ENCODE measurements around the gene FAXC. TPM values are rescaled to one million over a fixed set of nuclear protein-coding genes. Genes with fewer than 3 reads are reported as not detected.

Gene FAXC
- total RNA-seq (1 to 10 TPM; 3.8 to 4.4 TPM), polyA plus RNA-seq (1 to 10 TPM; 2.5 to 7.3 TPM)
- long read RNA-seq, donor 1, full-length matches to known transcripts: 1 of 3 reads
- long read RNA-seq, donor 1, partial matches to known transcripts: 0 of 3 reads
- long read RNA-seq, donor 1, other reads (novel, unspliced or antisense): 2 of 3 reads
- long read RNA-seq, donor 2, partial matches to known transcripts: 1 of 1 reads
- long read RNA-seq, donor 2, other reads (novel, unspliced or antisense): 0 of 1 reads

DNA sequence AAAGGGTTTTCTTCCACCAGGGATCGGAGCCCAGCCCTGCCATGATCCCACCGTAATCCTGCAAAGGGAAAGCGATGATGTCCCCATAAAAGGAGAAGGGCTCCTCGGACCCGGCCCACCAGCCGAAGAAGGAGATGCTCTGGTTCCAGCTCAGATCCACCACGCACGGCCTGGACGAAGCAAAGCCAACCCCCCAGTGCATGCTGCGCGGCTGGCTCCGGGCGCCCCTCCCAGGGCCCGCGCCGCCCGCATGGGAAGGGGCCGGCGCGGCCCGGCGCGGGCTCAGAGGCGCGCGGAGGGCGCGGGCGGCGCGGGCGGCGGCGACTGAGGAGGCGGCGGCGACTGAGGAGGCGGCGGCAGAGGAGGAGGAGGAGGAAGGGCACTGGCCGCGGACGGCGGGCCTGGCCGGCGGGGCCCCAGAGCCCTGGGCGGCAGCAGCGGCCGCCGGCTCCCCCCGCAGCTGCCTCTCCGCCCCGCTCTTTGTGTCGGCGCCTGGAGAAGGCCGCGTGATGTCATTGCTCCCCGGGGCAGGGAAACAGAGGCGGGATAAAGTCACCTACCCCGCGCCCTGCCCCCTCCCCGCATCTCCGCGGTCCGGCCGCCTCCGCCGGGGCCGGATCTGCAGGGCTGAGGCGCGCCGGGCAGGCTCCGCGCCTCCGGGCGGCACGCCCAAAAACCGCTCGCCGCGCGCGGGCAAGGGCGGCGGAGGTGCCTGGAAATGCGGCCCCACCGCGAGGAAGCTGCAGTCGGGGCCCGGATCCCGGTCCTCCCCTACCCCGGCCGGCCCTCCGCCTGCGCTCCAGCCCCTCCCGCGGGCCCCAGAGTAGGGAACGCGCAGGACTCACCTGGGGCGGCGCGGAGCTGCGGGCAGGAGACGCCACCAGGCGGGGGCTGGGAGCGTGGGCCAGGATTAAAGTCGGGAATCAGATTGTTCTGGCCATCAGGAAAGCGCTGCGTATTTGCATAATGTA is at the start of gene FAXC:
Gene FAXC, minus strand, starts transcription at position 504 of the 971 bp plus-strand sequence. Its CDS starts 302 bp downstream, at position 202.
- peak; percentile 58 for ATAC-seq (ENCODE audit: low FRiP score)
- H3K4me1 ChIP-seq (ENCODE audit: control insufficient read depth in 1 of 2, insufficient read depth in 2 of 2, low read length in 2 of 2): no peaks in the 10 kb centered on the region

DNA sequence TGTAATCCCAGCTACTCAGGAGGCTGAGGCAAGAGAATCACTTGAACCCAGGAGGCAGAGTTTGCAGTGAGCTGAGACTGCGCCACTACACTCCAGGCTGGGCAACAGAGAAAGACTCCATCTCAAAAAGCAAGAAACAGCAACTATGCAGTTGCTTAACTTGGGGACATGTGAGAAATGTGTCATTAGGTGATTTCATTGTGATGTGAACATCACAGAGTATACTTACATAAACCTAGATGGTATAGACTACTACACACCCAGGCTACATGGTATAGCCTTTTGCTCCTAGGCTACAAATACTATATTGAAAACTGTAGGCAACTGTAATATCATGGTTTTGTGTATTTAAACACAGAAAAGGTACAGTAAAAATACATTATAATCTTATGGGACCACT is 47.8 kb upstream of the FAXC start:
- Histone ChIP-seq H3K27me3 (ENCODE audit: control insufficient read depth in 1 of 2, insufficient read depth in 2 of 2, low read length in 1 of 2) (no peaks in the 10 kb centered on the region), H3K36me3 (ENCODE audit: control insufficient read depth in 1 of 2, insufficient read depth in 2 of 2, low read length in 1 of 2) (peaks cover 0 to 5% of the 10 kb centered on the region in 2 donors), H3K27ac (ENCODE audit: low read depth in 1 of 2, low read length in 2 of 2) (no peak overlapping the region), H3K4me1 (ENCODE audit: control insufficient read depth in 1 of 2, insufficient read depth in 2 of 2, low read length in 2 of 2) (no peaks in the 10 kb centered on the region), H3K9me3 (ENCODE audit: control insufficient read depth, low read length) (no peaks in the 10 kb centered on the region), H3K4me3 (ENCODE audit: low read length in 2 of 2) (no peak overlapping the region)
- no peak for ATAC-seq (ENCODE audit: low FRiP score)
- 0 to 52% methylated on average over 1 of the region's 1 CpG for WGBS, 2 donors
- intact Hi-C loops (cut with DNase I): no loop called here
- DNase-seq: no peak

More for the DNA sequence above, at the start of gene FAXC:
- Histone ChIP-seq H3K27ac (ENCODE audit: low read depth in 1 of 2, low read length in 2 of 2) (peak within 1 kb of the TSS in 1 of 2 donors; percentile 10), H3K27me3 (ENCODE audit: control insufficient read depth in 1 of 2, insufficient read depth in 2 of 2, low read length in 1 of 2) (no peaks in the 10 kb centered on the region), H3K9me3 (ENCODE audit: control insufficient read depth, low read length) (no peaks in the 10 kb centered on the region), H3K4me3 (ENCODE audit: low read length in 2 of 2) (peak within 1 kb of the TSS; percentile 52 to 79), H3K36me3 (ENCODE audit: control insufficient read depth in 1 of 2, insufficient read depth in 2 of 2, low read length in 1 of 2) (no peaks in the 10 kb centered on the region)
- 1% methylated on average over 64 to 108 of the region's 108 CpGs for WGBS, 2 donors
- DNase-seq: peak; percentile 50 to 77
- intact Hi-C loops (cut with DNase I): loop anchor here in 1 of 2 donors (5.0 kb wide), 1 partner anchor 78 kb away; the partner anchor contains the start of gene PNISR

DNA sequence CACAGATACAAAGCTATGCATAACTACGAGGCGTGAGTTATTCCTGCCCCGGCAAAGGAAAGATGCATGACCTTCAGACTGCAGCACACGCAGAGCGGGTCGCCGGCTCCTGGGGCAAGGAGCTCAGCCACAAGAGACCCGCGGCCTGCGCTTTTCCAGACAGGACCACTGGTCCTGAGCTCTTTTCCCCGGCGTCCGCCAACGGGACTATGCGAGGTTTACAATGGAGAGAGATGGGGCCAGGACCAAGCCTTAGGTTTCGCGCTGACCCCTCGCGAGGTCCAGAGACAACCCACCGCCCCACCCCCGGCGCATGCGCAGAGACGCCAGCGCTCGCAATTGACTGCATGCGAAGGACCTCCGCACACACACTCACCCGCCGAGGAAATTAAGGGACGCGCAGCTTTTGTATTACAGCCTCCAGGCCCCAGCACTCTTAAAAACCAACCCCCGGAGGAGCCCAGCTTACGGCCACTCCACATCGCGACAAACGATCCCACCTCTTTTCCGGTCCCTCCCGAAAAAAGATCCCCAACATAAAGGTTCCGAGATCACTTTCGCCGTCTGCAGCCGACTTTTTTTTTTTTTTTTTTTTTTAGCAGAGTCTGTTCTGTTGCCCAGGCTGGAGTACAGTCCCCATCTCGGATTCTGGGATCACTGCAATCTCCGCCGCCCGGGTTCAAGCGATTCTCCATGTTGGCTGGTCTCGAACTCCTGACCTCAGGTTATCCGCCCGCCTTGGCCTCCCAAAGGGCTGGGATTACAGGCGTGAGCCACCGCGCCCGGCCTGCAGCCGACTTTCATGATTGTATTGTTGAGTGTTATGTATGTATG is 44.4 kb upstream of the FAXC start, which contains the start of gene COQ3:
Gene COQ3, minus strand, starts transcription at position 498 of the 834 bp plus-strand sequence. Its CDS starts 16 bp downstream, at position 482.
- DNase-seq (peak; percentile 75 to 91), ATAC-seq (ENCODE audit: low FRiP score) (peak; percentile 90)
- intact Hi-C loops (cut with DNase I): no loop called here
- Histone ChIP-seq H3K4me1 (ENCODE audit: control insufficient read depth in 1 of 2, insufficient read depth in 2 of 2, low read length in 2 of 2) (no peaks in the 10 kb centered on the region), H3K36me3 (ENCODE audit: control insufficient read depth in 1 of 2, insufficient read depth in 2 of 2, low read length in 1 of 2) (no peaks in the 10 kb centered on the region), H3K27ac (ENCODE audit: low read depth in 1 of 2, low read length in 2 of 2) (peak within 1 kb of the TSS in 1 of 2 donors; percentile 30), H3K9me3 (ENCODE audit: control insufficient read depth, low read length) (no peaks in the 10 kb centered on the region), H3K27me3 (ENCODE audit: control insufficient read depth in 1 of 2, insufficient read depth in 2 of 2, low read length in 1 of 2) (no peaks in the 10 kb centered on the region), H3K4me3 (ENCODE audit: low read length in 2 of 2) (peak within 1 kb of the TSS; percentile 58 to 89)
- 10 to 11% methylated on average over 56 of the region's 56 CpGs for WGBS, 2 donors

DNA sequence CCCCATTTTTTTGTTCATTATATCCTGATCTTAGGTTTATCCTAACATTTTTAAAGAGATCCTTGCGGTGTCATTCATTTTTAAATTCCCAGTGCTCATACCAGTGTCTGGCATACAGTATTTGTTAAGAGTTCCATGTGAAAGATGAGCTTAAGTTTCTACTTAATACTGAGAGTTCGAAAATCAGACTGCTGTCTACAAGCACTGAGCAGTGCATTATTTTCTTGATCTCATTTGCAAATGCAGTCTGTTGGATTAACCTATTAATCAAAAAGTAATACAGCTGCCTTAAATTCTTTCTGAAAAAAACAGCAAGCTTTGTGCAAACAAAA is 43.9 kb upstream of the FAXC start:
- intact Hi-C loops (cut with DNase I): no loop called here
- no peak for ATAC-seq (ENCODE audit: low FRiP score)
- no peaks in the 10 kb centered on the region for H3K9me3 ChIP-seq (ENCODE audit: control insufficient read depth, low read length)
- DNase-seq: no peak
- H3K27ac ChIP-seq (ENCODE audit: low read depth in 1 of 2, low read length in 2 of 2): no peak overlapping the region
- no peaks in the 10 kb centered on the region for H3K27me3 ChIP-seq (ENCODE audit: control insufficient read depth in 1 of 2, insufficient read depth in 2 of 2, low read length in 1 of 2)
- H3K36me3 ChIP-seq (ENCODE audit: control insufficient read depth in 1 of 2, insufficient read depth in 2 of 2, low read length in 1 of 2): no peaks in the 10 kb centered on the region
- no peaks in the 10 kb centered on the region for H3K4me1 ChIP-seq (ENCODE audit: control insufficient read depth in 1 of 2, insufficient read depth in 2 of 2, low read length in 2 of 2)
- H3K4me3 ChIP-seq (ENCODE audit: low read length in 2 of 2): peak overlapping the region; percentile 58 to 89
- WGBS, 2 donors: 9 to 14% methylated on average over 2 of the region's 2 CpGs

DNA sequence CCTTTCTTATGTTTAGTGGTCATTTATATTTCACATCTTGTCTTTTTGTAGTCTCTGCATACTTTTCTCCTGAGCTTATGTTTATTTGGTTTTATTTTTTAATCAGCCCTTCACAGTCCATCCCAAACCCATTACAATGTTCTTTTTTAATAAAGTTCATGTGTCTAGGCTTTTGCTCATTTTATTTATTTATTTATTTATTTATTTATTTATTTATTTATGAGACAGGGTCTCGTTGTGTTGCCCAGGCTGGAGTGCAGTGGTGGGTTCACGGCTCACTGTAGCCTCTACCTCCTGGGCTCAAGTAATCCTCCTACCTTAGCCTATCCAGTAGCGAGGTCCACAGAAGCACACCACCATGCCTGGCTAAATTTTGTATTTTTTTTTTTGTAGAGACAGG is 41.4 kb upstream of the FAXC start:
- ATAC-seq (ENCODE audit: low FRiP score): no peak
- Histone ChIP-seq H3K27ac (ENCODE audit: low read depth in 1 of 2, low read length in 2 of 2) (no peak overlapping the region), H3K27me3 (ENCODE audit: control insufficient read depth in 1 of 2, insufficient read depth in 2 of 2, low read length in 1 of 2) (no peaks in the 10 kb centered on the region), H3K4me3 (ENCODE audit: low read length in 2 of 2) (no peak overlapping the region), H3K36me3 (ENCODE audit: control insufficient read depth in 1 of 2, insufficient read depth in 2 of 2, low read length in 1 of 2) (no peaks in the 10 kb centered on the region), H3K9me3 (ENCODE audit: control insufficient read depth, low read length) (no peaks in the 10 kb centered on the region), H3K4me1 (ENCODE audit: control insufficient read depth in 1 of 2, insufficient read depth in 2 of 2, low read length in 2 of 2) (no peaks in the 10 kb centered on the region)
- no peak for DNase-seq
- intact Hi-C loops (cut with DNase I): no loop called here
- WGBS, 2 donors: 95% methylated on average over 3 of the region's 3 CpGs

DNA sequence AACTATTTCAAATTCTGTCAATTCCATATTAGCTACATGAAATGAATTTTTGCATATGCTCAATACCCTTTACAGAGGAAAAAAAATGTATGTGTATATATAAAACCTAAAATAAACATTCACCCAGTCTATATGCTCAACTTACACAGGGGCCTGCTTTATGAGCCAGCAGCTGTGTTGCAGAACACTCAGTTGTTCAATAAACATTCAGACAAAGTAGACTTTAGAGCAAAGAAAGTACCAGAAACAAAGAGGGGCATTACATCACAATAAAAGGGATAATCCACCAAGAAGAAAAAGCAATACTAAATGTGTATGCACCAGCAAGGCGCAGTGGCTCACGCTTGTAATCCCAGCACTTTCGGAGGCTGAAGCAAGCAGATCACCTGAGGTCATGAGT is 35.0 kb upstream of the FAXC start:
- Histone ChIP-seq H3K27ac (ENCODE audit: low read depth in 1 of 2, low read length in 2 of 2) (no peak overlapping the region), H3K27me3 (ENCODE audit: control insufficient read depth in 1 of 2, insufficient read depth in 2 of 2, low read length in 1 of 2) (no peaks in the 10 kb centered on the region), H3K9me3 (ENCODE audit: control insufficient read depth, low read length) (no peaks in the 10 kb centered on the region), H3K4me3 (ENCODE audit: low read length in 2 of 2) (no peak overlapping the region), H3K36me3 (ENCODE audit: control insufficient read depth in 1 of 2, insufficient read depth in 2 of 2, low read length in 1 of 2) (no peaks in the 10 kb centered on the region), H3K4me1 (ENCODE audit: control insufficient read depth in 1 of 2, insufficient read depth in 2 of 2, low read length in 2 of 2) (no peaks in the 10 kb centered on the region)
- ATAC-seq (ENCODE audit: low FRiP score): no peak
- intact Hi-C loops (cut with DNase I): no loop called here
- no peak for DNase-seq
- 92 to 96% methylated on average over 3 of the region's 3 CpGs for WGBS, 2 donors

DNA sequence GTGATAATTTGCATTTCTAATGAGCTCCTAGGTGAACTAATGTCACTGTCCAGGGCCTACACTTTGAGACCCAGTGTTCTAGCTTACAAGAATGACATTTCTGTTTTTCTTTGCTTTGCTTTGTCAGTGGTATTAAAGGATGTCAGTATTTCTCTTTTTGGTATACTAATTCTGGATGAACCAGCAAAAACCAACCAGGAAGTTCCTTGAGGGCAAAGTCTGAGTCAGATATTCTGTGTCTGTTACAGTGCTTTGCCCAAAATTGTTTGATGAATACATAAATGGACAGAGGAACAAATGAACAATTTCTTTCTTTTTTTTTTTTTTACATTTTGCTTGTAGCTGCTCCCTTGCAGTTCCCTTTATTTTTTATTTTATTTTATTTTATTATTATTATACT is 29.2 kb upstream of the FAXC start:
- H3K4me1 ChIP-seq (ENCODE audit: control insufficient read depth in 1 of 2, insufficient read depth in 2 of 2, low read length in 2 of 2): no peaks in the 10 kb centered on the region

DNA sequence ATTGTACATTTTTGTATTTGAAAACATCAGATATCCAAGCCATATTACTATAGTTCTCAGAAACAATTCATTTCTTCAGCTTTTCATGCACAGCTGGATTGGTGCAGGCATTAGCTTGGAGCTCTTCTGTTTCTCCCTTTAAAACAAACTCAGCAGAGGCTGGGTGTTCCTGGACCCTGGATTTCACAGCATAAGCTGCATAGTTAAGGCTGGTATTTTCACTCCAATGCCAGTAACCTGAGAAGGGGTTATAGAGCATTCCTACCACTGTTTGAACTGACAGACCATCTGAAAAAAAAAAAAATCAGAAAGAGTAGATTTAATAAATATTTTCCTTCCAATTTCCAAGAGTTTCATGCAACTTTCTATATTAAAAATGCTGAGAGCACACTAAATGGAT is 20.1 kb upstream of the FAXC start:
- DNase-seq (no peak), ATAC-seq (ENCODE audit: low FRiP score) (no peak)
- Histone ChIP-seq H3K27ac (ENCODE audit: low read depth in 1 of 2, low read length in 2 of 2) (no peak overlapping the region), H3K4me1 (ENCODE audit: control insufficient read depth in 1 of 2, insufficient read depth in 2 of 2, low read length in 2 of 2) (no peaks in the 10 kb centered on the region), H3K27me3 (ENCODE audit: control insufficient read depth in 1 of 2, insufficient read depth in 2 of 2, low read length in 1 of 2) (no peaks in the 10 kb centered on the region), H3K9me3 (ENCODE audit: control insufficient read depth, low read length) (no peaks in the 10 kb centered on the region), H3K36me3 (ENCODE audit: control insufficient read depth in 1 of 2, insufficient read depth in 2 of 2, low read length in 1 of 2) (no peaks in the 10 kb centered on the region), H3K4me3 (ENCODE audit: low read length in 2 of 2) (no peak overlapping the region)
- intact Hi-C loops (cut with DNase I): no loop called here

More for the DNA sequence above, 29.2 kb upstream of the FAXC start:
- ATAC-seq (ENCODE audit: low FRiP score) (no peak), DNase-seq (no peak)
- H3K9me3 ChIP-seq (ENCODE audit: control insufficient read depth, low read length): no peaks in the 10 kb centered on the region
- no peaks in the 10 kb centered on the region for H3K27me3 ChIP-seq (ENCODE audit: control insufficient read depth in 1 of 2, insufficient read depth in 2 of 2, low read length in 1 of 2)
- no peaks in the 10 kb centered on the region for H3K36me3 ChIP-seq (ENCODE audit: control insufficient read depth in 1 of 2, insufficient read depth in 2 of 2, low read length in 1 of 2)
- intact Hi-C loops (cut with DNase I): no loop called here
- H3K4me3 ChIP-seq (ENCODE audit: low read length in 2 of 2): no peak overlapping the region
- H3K27ac ChIP-seq (ENCODE audit: low read depth in 1 of 2, low read length in 2 of 2): no peak overlapping the region

Measured in aorta (tissue), 5 donors.